SHP77 (cell line): ENCODE measurements around the gene TMEM134.
"Not testable (repeated sequence)": the region's sequence is repeated elsewhere in the genome, so short reads cannot be mapped to it uniquely, and the experiment has no call there.

Source experiments
- DNase-seq, 2 experiments: peaks; one replicate each; lab custom pipeline; 2025; lab: John Stamatoyannopoulos, UW

The TMEM134 gene, protein sequence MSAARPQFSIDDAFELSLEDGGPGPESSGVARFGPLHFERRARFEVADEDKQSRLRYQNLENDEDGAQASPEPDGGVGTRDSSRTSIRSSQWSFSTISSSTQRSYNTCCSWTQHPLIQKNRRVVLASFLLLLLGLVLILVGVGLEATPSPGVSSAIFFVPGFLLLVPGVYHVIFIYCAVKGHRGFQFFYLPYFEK

GRCh38 chr11:67468759-67469507 lies at the start of gene TMEM134:
TSS of gene TMEM134 (minus strand) at chr11:67469251. CDS start at chr11:67469192, 59 bp downstream.
- DNase-seq = peak; percentile 91 to 92

GRCh38 chr11:67517784-67518552 lies 48.9 kb upstream of the TMEM134 start:
- DNase-seq = no peak

DNA sequence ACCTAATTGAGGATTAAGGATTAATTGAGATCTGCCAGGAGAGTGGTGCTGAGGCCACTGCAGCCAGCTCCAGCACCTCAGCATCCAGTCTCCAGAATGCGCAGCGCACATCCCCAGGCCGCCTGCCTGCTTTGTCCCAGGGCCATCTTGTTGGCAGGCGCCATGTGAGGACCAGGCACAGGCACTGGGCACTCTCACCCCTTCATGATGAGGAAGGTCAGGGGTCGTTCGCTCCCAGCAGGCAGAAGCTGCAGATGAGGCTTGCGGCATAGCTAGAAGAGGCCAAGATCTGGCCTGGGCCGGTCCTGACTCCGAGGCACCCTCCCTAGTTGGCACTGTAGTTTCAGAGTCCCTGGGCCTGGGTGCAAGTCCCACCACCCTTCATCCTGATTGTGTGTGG lies 47.8 kb upstream of the TMEM134 start:
- no peak for DNase-seq

DNA sequence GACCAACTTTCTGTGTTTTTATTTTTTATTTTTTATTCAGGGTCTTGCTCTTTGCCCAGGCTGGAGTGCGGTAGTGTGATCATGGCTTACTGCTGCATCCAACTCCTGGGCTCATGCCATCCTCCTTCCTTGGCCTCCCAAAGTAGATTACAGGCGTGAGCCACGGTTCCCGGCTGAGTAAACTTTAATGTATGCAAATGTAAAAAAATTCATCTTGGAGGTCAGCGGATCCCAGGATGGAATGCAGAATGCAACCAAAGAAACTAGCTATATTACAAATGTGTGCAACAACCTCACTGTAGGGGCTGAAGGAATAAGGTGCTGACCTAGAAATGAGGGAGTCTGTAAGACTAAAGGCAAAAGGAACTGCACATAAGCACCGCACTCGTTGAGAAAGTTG lies 45.1 kb upstream of the TMEM134 start:
- DNase-seq = no peak

DNA sequence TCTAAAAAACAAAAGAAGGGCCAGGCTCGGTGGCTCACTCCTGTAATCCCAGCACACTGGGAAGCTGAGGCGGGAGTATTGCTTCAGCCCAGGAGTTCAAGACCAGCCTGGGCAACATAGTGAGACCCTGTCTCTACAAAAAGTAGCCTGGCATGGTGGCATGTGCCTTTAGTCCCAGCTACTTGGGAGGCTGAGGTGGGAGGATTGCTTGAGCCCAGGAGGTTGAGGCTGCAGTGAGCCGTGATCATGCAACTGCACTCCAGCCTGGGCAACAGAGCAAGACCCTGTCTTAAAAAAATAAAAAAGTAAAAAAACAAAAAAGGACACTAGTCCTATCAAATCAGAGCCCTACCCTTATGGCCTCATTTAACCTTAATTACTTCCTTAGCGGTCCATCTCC lies 42.5 kb upstream of the TMEM134 start:
- DNase-seq = not testable (repeated sequence)

- no peak for DNase-seq
These were observed 40.9 kb upstream of the TMEM134 start for GRCh38 chr11:67510023-67510345.

DNA sequence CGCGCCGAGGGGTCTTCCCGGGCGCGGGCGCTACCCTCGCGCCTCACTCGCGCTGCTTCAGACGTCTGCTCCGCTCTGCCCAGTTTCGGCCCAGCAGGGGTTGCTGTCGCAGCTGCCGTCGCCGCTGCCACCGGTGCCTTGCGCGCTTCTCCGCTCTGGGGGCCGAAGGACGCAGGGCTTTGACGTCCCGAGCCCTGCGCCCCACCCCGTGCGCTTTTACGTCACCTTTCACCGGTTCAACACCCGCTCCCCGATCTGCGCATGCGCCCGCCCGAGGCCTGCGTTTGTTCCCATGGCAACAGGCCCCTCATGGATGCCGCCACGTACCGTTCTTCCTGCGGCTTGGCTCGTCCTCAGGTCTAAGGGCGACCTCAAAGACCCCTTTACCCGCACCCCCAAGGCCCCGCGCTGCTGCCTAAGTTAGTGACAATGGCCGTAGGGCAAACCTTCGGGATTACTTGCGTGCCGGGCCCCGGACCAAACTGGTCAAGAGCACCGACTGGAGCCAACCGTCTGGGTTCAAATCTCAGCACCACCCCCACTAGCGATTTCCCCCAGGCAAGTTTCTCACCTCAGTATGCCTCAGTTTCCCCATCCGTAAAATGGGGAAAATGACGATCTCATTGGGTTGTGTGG lies 39.6 kb upstream of the TMEM134 start:
- peak; percentile 99 for DNase-seq

DNA sequence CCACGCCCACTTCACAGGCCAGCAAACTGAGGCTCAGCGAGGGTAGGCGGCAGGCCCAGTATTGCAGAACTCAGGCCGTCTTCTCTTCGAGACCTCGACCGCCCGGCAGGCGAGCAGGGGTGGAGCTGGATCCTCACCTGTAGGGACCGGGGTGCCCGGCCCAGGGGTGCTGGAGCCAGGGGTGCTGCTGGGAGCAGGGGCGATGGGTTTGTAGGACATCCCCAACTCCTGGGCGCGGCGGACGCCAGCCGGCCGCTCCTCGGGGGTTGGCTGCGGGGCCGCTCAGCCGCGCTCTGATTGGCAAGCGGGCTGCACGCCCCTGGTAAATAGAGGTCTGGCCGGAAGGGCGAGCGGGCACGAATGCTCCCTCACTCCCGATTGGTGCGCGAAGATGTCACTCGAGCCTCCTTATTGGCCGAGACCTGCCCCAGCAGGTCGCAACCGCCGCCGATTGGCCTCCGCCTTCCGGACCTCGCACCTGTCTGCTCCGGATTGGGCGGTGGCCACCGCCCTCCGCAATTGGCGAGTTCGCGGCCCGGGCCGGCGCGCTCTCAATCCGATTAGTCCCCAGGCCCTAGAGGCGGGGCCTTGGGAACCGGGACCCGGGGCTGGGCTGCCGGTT lies 38.9 kb upstream of the TMEM134 start, which contains the start of gene CDK2AP2:
TSS of gene CDK2AP2 (minus strand) at position 299 of the 622 bp plus-strand sequence. CDS start at position 219, 80 bp downstream.
- peak; percentile 100 for DNase-seq

DNA sequence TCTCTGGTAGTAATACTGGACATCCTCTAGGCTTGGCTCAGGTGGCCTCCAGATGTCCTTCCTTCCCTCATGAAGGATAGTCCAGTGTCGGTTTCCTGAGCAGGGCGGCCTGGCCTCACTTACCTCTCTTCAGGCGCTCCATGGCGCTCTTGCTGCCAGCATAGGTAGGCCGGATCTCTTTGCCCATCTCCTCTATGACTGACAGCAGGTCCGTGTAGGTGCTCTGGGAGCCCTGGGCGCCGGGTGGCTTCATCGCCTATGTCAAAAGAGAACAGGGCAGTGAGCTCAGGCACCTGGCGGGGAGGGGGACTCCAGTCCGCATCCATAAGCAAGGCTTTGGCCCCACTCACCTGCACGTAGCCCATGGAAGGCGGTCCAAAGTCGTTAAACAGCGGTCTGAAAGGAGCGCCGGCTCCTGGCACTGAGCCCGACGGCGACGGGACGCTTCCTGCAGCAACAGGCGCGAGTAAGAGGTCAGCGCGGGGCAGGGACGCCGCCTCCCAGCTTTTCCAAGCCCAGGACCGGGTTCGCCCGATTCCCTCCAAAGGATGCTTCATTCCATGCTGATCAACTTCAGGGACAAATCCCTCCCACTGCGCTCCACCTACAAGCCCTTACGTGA lies 38.3 kb upstream of the TMEM134 start:
- DNase-seq = no peak

DNA sequence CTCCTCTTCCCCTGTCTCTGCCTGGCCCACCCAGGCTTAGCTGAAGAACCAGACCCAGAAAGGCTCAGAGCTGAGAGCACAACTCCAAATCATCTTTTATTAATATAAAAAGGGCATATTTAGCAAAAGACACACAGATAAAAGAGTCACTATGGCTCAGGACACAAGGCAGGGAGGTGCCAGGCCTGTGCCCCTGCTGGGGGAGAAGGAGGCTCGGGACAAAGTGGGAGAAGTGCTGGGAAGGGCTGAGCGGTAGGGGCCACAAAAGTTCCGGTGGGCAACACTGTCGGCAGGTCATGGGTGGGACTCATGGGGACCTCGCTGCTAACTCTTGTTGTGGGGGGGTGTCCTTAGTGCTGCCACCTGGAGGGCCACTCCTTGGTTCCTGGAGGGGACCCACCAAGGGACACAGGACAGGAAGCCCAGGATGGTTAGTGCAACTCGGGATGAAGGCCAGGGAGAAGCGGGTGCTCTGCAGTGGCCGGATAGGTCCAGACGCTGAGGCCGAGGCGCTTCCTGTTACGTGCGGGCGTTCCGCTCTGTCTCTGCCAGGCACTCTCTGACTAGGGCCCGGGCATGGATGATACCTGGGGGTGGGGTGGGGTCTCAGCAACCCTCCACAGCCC lies 37.5 kb upstream of the TMEM134 start:
- DNase-seq = no peak

GRCh38 chr11:67505605-67506396 lies 36.8 kb upstream of the TMEM134 start:
- DNase-seq = peak; percentile 93 to 96

GRCh38 chr11:67504950-67505581 lies 36.0 kb upstream of the TMEM134 start, which contains the start of gene PITPNM1:
TSS of gene PITPNM1 (minus strand) at chr11:67505363. CDS start at chr11:67504180, 1,183 bp downstream.
- peak; percentile 29 to 62 for DNase-seq

- DNase-seq = peak in 1 of 2 experiments; percentile 39
These were observed 35.2 kb upstream of the TMEM134 start for GRCh38 chr11:67504005-67504949.

DNA sequence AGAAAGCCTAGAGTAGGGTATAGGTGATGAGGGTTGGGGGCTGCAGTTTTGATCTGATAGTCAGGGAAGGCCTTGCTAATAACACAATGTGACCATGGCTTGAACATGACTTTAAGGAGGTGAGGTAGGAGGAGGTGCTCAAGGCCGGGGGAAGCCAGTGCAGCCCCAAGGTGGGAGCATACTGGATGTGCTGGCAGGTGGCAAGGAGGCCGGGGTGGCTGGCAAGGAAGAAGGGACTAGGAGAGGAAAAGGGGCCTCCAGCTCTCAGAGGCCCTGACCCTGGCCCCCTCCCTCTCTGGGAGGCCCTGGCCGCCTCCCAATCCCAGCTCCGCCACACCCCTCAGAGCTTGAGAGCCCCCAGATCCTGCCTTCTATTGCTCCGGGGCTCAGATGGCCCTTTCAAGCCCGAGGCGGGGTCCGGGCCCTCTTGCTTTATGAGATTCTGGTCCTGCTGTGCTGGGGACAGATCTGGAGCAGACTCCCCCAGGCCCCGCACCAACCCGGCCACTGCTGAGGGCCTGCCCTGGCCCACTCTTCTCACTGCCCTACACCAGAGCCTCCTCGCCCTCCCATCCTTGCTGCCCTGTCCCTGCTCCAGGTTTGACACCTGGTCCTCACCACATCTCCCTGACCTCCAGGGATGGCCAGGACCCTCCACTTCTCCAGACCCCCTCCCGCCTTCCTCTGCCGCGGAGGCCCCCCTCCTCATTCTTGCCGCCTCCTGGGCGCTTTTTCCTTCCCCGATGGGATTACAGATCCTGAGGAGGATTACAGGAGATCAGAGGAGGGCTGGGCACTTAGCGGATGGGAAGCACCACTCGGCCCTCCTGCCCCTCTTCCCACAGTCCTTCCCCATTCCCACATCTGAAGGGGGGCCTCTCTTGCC lies 34.3 kb upstream of the TMEM134 start:
- no peak for DNase-seq

GRCh38 chr11:67502328-67502979 lies 33.4 kb upstream of the TMEM134 start:
- DNase-seq = no peak

DNA sequence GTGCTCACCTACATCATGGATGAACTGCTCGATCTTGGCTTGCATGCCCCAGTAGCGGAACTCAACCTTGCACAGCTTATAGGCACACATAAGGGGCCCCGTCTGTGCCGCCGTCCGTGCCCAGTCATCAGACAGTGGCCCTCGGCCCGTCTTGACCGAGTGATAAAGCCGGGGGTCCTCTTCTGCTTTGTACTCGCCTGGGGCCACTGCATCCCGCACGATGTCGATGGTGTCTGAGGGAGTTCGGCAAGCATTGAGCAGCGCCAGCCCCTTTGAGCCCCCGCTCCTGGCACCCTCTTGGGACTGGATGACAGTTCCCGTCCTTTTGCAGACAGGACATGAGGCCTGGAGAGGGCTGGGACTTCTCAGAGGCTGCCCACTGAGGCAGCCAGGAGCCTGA lies 32.8 kb upstream of the TMEM134 start:
- DNase-seq = no peak
